BLaER1 treated with 17β-estradiol and CSF1 and Interleukin-3, amounts not matched to agents 10 nM and 100 nM (cell line): ENCODE measurements around the gene FITM2.

ENCODE experiments used
- H3K27ac ChIP-seq, 11 experiments: shearing (Covaris generic); formaldehyde crosslinking; 2 replicates each; pipeline ENCODE4 v1.8.1; 2022
- H3K27me3 ChIP-seq, 11 experiments: shearing (Covaris generic); formaldehyde crosslinking; 2 replicates each; pipeline ENCODE4 v1.8.1; 2022
- H3K36me3 ChIP-seq, 11 experiments: shearing (Covaris generic); formaldehyde crosslinking; 2 replicates each; pipeline ENCODE4 v1.8.1; 2022
- H3K4me1 ChIP-seq, 10 experiments: shearing (Covaris generic); formaldehyde crosslinking; 2 replicates each; pipeline ENCODE4 v1.8.1; 2022
- H3K4me2 ChIP-seq, 11 experiments: shearing (Covaris generic); formaldehyde crosslinking; 2 replicates each; pipeline ENCODE4 v1.8.1; 2022
- H3K4me3 ChIP-seq, 10 experiments: shearing (Covaris generic); formaldehyde crosslinking; 2 replicates each; pipeline ENCODE4 v1.8.1; 2022
- H3K9ac ChIP-seq, 11 experiments: shearing (Covaris generic); formaldehyde crosslinking; 2 replicates each; pipeline ENCODE4 v1.8.1; 2022
- H3K9me3 ChIP-seq, 11 experiments: shearing (Covaris generic); formaldehyde crosslinking; replicated peaks in 1 of 11; 2 replicates each; pipeline ENCODE4 v1.8.1; 2022
- H4K20me1 ChIP-seq, 11 experiments: shearing (Covaris generic); formaldehyde crosslinking; 2 replicates each; pipeline ENCODE4 v1.8.1; 2022
- Cebpa-rat ChIP-seq, 11 experiments: shearing (Covaris generic); IDR thresholded peaks; 2 replicates each; pipeline ENCODE4 v1.8.1; 2022

FITM2 gene, protein sequence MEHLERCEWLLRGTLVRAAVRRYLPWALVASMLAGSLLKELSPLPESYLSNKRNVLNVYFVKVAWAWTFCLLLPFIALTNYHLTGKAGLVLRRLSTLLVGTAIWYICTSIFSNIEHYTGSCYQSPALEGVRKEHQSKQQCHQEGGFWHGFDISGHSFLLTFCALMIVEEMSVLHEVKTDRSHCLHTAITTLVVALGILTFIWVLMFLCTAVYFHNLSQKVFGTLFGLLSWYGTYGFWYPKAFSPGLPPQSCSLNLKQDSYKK

DNA sequence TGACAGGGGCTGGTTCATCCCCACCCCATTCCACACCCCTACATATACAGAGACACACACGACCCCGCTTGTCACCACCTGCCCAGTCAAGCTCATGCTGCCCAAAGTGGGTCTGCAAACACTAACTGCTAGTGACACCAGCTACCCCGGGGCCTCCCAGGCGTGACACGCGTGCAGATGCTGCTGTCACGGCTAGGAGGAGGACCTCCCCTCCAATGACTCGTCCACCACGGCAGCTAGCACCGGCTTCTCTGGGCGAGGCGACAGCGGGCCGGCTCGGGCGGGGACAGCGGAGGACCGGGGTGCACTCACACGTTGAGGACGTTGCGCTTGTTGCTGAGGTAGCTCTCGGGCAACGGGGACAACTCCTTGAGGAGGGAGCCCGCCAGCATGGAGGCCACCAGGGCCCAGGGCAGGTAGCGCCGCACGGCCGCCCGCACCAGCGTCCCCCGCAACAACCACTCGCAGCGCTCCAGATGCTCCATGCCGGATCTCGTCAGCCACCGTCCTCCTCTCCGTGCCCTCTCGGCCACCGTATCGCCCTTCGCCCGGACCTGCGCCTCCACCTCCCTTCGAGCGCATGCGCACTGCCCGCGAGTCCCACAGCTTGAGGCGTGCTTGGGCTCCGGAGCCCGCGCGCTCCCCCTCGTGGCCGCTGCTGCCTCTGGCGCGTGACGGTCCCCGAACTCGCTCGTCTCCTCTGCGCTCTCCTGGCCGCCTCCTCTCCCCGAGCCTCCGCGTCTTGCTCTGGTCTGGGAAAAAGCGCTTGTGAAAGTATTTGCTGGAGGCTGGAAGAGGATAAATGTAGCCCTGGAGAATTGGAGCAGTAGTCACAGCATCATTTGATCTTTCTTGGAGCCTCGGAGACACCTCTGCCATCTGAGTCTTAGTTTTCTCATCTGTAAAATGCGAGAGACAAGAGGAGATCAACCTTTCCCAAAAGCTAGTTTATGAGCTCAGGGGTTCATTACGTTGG is at the start of gene FITM2:
Gene FITM2, minus strand, starts transcription at position 539 of the 976 bp plus-strand sequence. Its CDS starts 54 bp downstream, at position 485.
- Histone ChIP-seq H4K20me1 (peaks cover 0 to 22% (median 0%) of the 10 kb centered on the region in 11 experiments; a peak in 2 of 22 replicates), H3K4me2 (peak within 1 kb of the TSS; percentile 96 to 100 (median 98)), H3K27me3 (no peaks in the 10 kb centered on the region), H3K36me3 (peaks cover 0 to 13% (median 8%) of the 10 kb centered on the region in 11 experiments; a peak in 13 of 22 replicates), H3K27ac (peak within 1 kb of the TSS; percentile 31 to 79 (median 70); a peak in 21 of 22 replicates), H3K9ac (peak within 1 kb of the TSS; percentile 74 to 89 (median 84)), H3K4me3 (peak within 1 kb of the TSS; percentile 73 to 89 (median 88)), H3K9me3 (no peaks in the 10 kb centered on the region), H3K4me1 (peaks cover 12 to 17% (median 13%) of the 10 kb centered on the region in 10 experiments; a peak in 19 of 20 replicates)
- TF ChIP-seq Cebpa-rat (IDR thresholded peaks at IDR 0.05), result no peak

DNA sequence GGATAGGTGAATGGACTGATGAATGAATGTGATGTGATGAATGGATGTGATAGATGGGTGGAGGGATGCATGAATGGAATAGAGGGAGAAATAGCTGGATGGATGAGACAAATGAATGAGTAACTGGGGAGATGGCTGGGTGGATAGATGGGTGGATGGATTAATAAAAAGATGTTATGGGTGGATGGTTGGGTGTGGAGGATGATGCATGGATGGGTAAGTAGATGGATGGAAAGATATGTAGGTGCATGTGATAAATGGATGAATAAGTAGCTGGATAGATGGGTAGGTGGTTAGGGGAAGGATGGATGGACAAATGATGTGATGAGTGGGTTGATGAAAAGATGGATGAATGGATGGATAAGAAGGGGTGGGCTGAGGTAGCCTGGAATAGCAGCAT is 49.2 kb upstream of the FITM2 start:
- H3K4me1 ChIP-seq, result no peaks in the 10 kb centered on the region
- no peak overlapping the region for H3K4me2 ChIP-seq
- no peaks in the 10 kb centered on the region for H3K9me3 ChIP-seq
- TF ChIP-seq Cebpa-rat (IDR thresholded peaks at IDR 0.05), result no peak
- H4K20me1 ChIP-seq, result no peaks in the 10 kb centered on the region
- no peak overlapping the region for H3K9ac ChIP-seq
- H3K27me3 ChIP-seq, result no peaks in the 10 kb centered on the region
- no peak overlapping the region for H3K4me3 ChIP-seq
- H3K36me3 ChIP-seq, result no peaks in the 10 kb centered on the region
- no peak overlapping the region for H3K27ac ChIP-seq

DNA sequence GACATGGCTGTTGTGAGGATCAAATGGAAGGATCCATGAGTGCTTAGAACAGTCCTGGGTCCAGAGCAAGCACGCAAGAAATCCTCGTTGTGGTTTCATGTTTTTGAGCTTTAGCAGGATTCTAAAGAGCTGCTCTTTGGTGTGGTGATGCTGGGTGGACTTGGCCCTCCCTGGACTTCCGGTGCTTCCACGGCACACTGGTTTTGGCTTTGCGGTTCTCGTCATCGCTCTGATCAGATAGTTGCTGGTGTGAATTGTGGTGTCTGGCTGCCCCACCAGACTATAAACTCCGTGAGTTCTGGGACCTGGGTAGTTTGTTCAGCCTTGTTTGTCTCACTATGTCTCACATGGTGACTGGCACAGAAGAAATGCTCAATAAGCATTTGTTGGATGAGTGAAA is 47.8 kb upstream of the FITM2 start:
- no peak for TF ChIP-seq Cebpa-rat (IDR thresholded peaks at IDR 0.05)
- Histone ChIP-seq H3K4me1 (no peaks in the 10 kb centered on the region), H3K27ac (no peak overlapping the region)

DNA sequence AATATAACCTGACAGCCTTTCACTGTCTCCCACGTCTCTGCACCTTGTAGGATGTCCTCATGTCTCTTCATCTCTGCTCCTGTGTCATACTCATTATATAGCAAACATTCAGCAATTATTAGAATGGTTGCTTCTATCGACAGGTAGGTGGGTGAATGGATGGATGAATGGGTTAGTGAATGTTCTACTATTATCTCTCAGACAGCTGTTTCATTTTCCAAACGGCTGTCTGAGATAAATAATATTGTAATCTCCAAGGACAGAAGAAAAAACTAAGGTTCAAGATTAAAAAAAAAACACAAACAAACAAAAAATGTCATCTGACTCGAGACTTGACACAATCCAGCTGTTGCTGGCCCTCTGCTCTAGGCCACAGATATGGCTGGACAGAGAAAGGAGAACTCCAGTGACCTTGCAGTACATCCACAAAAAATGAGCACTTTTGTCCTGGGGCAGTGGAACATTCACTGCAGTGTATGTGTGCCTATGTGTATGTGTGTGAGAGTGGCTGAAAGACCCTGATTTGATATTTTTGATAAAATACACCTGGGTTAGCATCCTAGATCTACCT is 46.6 kb upstream of the FITM2 start:
- H3K9me3 ChIP-seq, result no peaks in the 10 kb centered on the region
- H3K4me2 ChIP-seq, result no peak overlapping the region
- H3K4me3 ChIP-seq, result no peak overlapping the region
- H4K20me1 ChIP-seq, result no peaks in the 10 kb centered on the region
- no peak overlapping the region for H3K27ac ChIP-seq
- H3K36me3 ChIP-seq, result no peaks in the 10 kb centered on the region
- H3K27me3 ChIP-seq, result no peaks in the 10 kb centered on the region
- no peak overlapping the region for H3K9ac ChIP-seq
- H3K4me1 ChIP-seq, result no peaks in the 10 kb centered on the region
- TF ChIP-seq Cebpa-rat (IDR thresholded peaks at IDR 0.05), result no peak

More for the DNA sequence above, 47.8 kb upstream of the FITM2 start:
- Histone ChIP-seq H3K4me3 (no peak overlapping the region), H3K9me3 (no peaks in the 10 kb centered on the region), H3K36me3 (no peaks in the 10 kb centered on the region), H4K20me1 (no peaks in the 10 kb centered on the region), H3K4me2 (no peak overlapping the region), H3K9ac (no peak overlapping the region), H3K27me3 (no peaks in the 10 kb centered on the region)

DNA sequence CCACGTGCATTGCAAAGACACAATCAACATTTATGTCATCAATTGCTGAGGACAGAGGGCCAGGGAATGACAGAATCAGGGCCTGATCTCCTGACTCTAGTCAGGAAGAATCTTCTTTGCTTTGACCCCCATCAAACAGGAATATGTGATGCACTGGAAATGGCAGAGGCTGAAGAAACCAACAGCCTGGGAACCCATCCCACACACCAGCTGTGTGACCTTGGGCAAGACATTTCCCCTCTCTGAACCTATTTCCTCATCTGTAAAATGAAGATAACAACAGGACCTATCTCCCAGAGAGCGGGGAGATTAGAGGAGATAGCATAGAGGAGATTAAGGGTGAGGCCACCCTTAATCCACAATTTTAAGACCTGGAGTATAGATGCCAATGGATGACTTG is 46.0 kb upstream of the FITM2 start:
- Histone ChIP-seq H3K4me2 (no peak overlapping the region), H3K9ac (no peak overlapping the region), H3K4me1 (no peaks in the 10 kb centered on the region), H3K27ac (no peak overlapping the region), H3K27me3 (no peaks in the 10 kb centered on the region), H4K20me1 (no peaks in the 10 kb centered on the region), H3K4me3 (no peak overlapping the region), H3K36me3 (no peaks in the 10 kb centered on the region), H3K9me3 (no peaks in the 10 kb centered on the region)
- no peak for TF ChIP-seq Cebpa-rat (IDR thresholded peaks at IDR 0.05)

DNA sequence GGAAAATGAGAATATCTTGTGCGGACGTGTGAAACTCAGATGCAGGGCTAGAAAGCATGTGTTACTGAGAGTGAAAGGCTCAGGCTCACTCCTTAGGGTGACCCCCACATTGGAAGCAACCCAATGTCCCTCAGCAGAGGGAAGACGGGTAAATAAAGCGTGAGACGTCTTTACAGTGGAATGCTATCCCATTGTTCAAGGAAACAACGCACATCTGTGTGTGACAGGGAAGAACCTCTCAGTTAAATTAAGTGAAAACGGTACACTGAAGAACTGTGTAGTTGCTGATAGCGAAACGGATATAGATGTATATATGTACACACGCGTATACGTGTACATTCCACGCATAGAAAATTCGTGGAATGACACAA is 45.3 kb upstream of the FITM2 start:
- Histone ChIP-seq H3K9me3 (no peaks in the 10 kb centered on the region), H3K4me2 (no peak overlapping the region), H3K36me3 (no peaks in the 10 kb centered on the region), H3K27me3 (no peaks in the 10 kb centered on the region), H3K27ac (no peak overlapping the region), H3K4me1 (no peaks in the 10 kb centered on the region), H3K4me3 (no peak overlapping the region), H3K9ac (no peak overlapping the region), H4K20me1 (no peaks in the 10 kb centered on the region)
- TF ChIP-seq Cebpa-rat (IDR thresholded peaks at IDR 0.05), result no peak

DNA sequence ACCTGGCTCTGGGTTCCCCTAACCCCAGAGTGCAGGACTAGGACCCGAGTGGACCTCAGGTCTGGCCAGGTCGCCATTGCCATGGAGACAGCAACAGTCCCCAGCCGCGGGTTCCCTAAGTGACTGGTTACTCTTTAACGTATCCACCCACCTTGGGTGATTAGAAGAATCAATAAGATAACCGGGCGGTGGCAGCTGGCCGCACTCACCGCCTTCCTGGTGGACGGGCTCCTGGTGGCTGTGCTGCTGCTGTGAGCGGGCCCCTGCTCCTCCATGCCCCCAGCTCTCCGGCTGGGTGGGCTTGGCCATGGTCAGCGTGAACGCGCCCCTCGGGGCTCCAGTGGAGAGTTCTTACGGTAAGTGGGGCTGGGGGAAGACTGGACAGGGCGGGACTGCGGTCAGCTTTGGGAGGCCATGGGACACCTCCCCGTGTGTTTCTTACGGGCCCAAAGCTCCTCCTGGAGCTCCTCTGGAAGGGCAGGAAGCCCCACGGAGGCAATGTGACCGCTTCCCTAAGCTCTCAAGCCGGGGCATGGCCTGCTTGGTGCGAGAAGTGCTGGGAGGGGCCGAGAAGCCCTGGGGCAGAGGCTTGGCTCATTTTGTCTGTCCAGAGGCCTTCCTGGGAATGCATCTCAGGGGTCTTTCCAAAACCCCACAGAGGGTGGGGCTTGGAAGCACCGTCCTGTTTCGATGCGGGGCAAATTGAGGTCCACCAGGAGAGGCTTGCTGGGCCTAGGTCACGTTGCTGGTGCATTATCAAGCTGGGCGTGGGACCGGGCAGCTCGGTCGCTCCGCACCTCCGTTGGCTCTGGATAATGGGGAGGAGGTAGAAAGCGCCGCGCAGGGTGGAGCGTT is 44.7 kb upstream of the FITM2 start, which contains the start of gene HNF4A:
Gene HNF4A, plus strand, starts transcription at position 202 of the 855 bp plus-strand sequence. Its CDS starts 106 bp downstream, at position 308.
- Histone ChIP-seq H3K36me3 (no peaks in the 10 kb centered on the region), H3K4me2 (no peak within 1 kb of the TSS), H3K9me3 (no peaks in the 10 kb centered on the region), H4K20me1 (no peaks in the 10 kb centered on the region), H3K9ac (no peak within 1 kb of the TSS), H3K27ac (no peak within 1 kb of the TSS), H3K27me3 (no peaks in the 10 kb centered on the region), H3K4me1 (no peaks in the 10 kb centered on the region), H3K4me3 (no peak within 1 kb of the TSS)
- no peak for TF ChIP-seq Cebpa-rat (IDR thresholded peaks at IDR 0.05)

DNA sequence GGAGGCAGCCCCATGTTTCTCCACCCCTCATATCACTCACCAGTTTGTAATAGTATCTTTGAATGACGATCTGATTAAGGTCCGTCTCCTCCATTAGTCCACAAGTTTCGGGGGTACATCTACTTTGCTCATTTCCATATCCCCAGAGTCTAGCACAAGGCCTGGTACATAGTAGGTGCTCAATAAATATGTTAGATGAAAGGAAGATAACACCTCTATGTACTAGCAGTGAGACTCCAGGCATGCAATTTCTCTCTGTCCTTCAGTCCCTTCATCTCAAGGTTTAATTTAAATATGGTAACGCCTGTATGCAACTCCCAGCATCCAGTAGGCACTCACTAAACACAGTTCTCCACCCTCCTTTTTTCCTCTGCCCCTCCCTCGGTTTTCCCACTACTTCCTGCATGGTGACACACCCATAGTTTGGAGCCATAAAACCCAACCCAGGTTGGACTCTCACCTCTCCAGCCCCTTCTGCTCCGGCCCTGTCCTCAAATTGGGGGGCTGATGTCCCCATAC is 44.0 kb upstream of the FITM2 start:
- H3K36me3 ChIP-seq, result no peaks in the 10 kb centered on the region
- no peaks in the 10 kb centered on the region for H4K20me1 ChIP-seq
- H3K9ac ChIP-seq, result no peak overlapping the region
- H3K27me3 ChIP-seq, result no peaks in the 10 kb centered on the region
- H3K4me2 ChIP-seq, result no peak overlapping the region
- H3K4me3 ChIP-seq, result no peak overlapping the region
- TF ChIP-seq Cebpa-rat (IDR thresholded peaks at IDR 0.05), result no peak
- H3K9me3 ChIP-seq, result no peaks in the 10 kb centered on the region
- H3K4me1 ChIP-seq, result no peaks in the 10 kb centered on the region
- H3K27ac ChIP-seq, result no peak overlapping the region
